ENCODE measurements around the gene ZNF106.

ZNF106 gene

GRCh38 chr15:42490671-42491538 is at the start of gene ZNF106:
Gene ZNF106, minus strand, starts transcription at chr15:42491141. Its CDS starts 18,852 bp downstream, at chr15:42472289.
- peak; percentile 95 for DNase-seq

- DNase-seq: no peak
Measured at GRCh38 chr15:42533246-42533645, 42.3 kb upstream of the ZNF106 start.

GRCh38 chr15:42528970-42529369 is 38.0 kb upstream of the ZNF106 start:
- DNase-seq: no peak

- no peak for DNase-seq
Measured at GRCh38 chr15:42523331-42523730, 32.4 kb upstream of the ZNF106 start.

GRCh38 chr15:42511007-42511391 is 20.1 kb upstream of the ZNF106 start:
- no peak for DNase-seq

- DNase-seq: no peak
Measured at GRCh38 chr15:42510258-42511006, 19.5 kb upstream of the ZNF106 start.

- DNase-seq: no peak
Measured at GRCh38 chr15:42508263-42508690, 17.3 kb upstream of the ZNF106 start.

GRCh38 chr15:42507514-42507913 is 16.6 kb upstream of the ZNF106 start:
- DNase-seq: no peak

GRCh38 chr15:42504631-42505030 is 13.7 kb upstream of the ZNF106 start:
- DNase-seq: no peak

- no peak for DNase-seq
Measured at GRCh38 chr15:42503825-42504224, 12.9 kb upstream of the ZNF106 start.

- no peak for DNase-seq
Measured at GRCh38 chr15:42502477-42502876, 11.5 kb upstream of the ZNF106 start.

GRCh38 chr15:42499858-42500609 is 9.1 kb upstream of the ZNF106 start:
- DNase-seq: no peak

- no peak for DNase-seq
Measured at GRCh38 chr15:42498212-42499068, 7.5 kb upstream of the ZNF106 start.

- peak; percentile 94 for DNase-seq
Measured at GRCh38 chr15:42495361-42496212, 4.6 kb upstream of the ZNF106 start, which contains the start of gene SNAP23. Gene SNAP23, plus strand, starts transcription at chr15:42495634. Its CDS starts 16,213 bp downstream, at chr15:42511847.

GRCh38 chr15:42494998-42495360 is 4.0 kb upstream of the ZNF106 start:
- no peak for DNase-seq

GRCh38 chr15:42493679-42494078 is 2.7 kb upstream of the ZNF106 start:
- DNase-seq: no peak

- DNase-seq: no peak
Measured at GRCh38 chr15:42491539-42492225, 741 bp upstream of the ZNF106 start.

- DNase-seq: no peak
Measured at GRCh38 chr15:42490291-42490670, 660 bp downstream of the ZNF106 start.

- no peak for DNase-seq
Measured at GRCh38 chr15:42483677-42484076, 7.3 kb downstream of the ZNF106 start.

- no peak for DNase-seq
Measured at GRCh38 chr15:42482701-42483100, 8.2 kb downstream of the ZNF106 start.

- DNase-seq: no peak
Measured at GRCh38 chr15:42474827-42475226, 16.1 kb downstream of the ZNF106 start.

Measured in right forelimb (tissue), 1 donor.